ENCODE measurements around the gene TEKT1.

- TF ChIP-seq SP1 (IDR thresholded peaks at IDR 0.05), result no peak
- TF ChIP-seq CTCF (IDR thresholded peaks at IDR 0.05; ENCODE audit: low read depth, low read length, missing input control), result no peak
- no peak for TF ChIP-seq FOXA1 (IDR thresholded peaks at IDR 0.05)
- TF ChIP-seq HNF4A (conservative IDR thresholded peaks at IDR 0.05), result no peak
- TF ChIP-seq EGR1 (IDR thresholded peaks at IDR 0.05; ENCODE audit: low read depth in 2 of 2), result no peak
- TF ChIP-seq ZBTB33 (IDR thresholded peaks at IDR 0.05), result no peak
- TF ChIP-seq YY1 (IDR thresholded peaks at IDR 0.05), result no peak
- TF ChIP-seq MAX (IDR thresholded peaks at IDR 0.05), result no peak
These were observed 8.5 kb downstream of the TEKT1 start for GRCh38 chr17:6823011-6823442.

Data from liver (tissue), 3 donors.